CD4-positive, alpha-beta T cell (primary cell): ENCODE data around the gene FARP1. TPM values are rescaled to one million over a fixed set of nuclear protein-coding genes. Genes with fewer than 3 reads are reported as not detected.

Experiments used
- ATAC-seq: fragments of 200-7000 bp; cut with Tn5 transposase; one replicate; pipeline ENCODE4 v1.10.0; 2022; ENCODE audit warnings: mild to moderate bottlenecking; ENCODE audit not compliant: poor library complexity
- CTCF ChIA-PET: fragments of 350-600 bp; sonication (Branson Sonifier 250); formaldehyde crosslinking; loops from one replicate; lab custom pipeline; 2021; ENCODE audit warnings: antibody characterized with exemption, inconsistent platforms; lab: Charles Lee
- POLR2A ChIA-PET: fragments of 350-600 bp; sonication (Branson Sonifier 250); formaldehyde crosslinking; loops from one replicate; lab custom pipeline; 2021; ENCODE audit warnings: antibody characterized with exemption, inconsistent platforms; lab: Charles Lee
- DNase-seq, 14 experiments: peaks; one replicate each; pipeline ENCODE4 v3.0.0-alpha.2; 2013 to 2020; ENCODE audit warnings: mixed read lengths in 2 of 14
- H3K27ac ChIP-seq, 2 donors: one replicate each; pipeline versions ENCODE4 v1.5.1 to v1.7.0; 2013; ENCODE audit warnings: low read length in 2 of 2, low read depth in 1 of 2, mild to moderate bottlenecking in 1 of 2
- H3K27me3 ChIP-seq, 2 experiments: 1 replicate in 1 of 2; 2 replicates in 1 of 2; pipeline versions ENCODE4 v1.6.1 to v1.7.0; 2013; ENCODE audit warnings: low read length in 2 of 2, control low read depth in 1 of 2, mild to moderate bottlenecking in 1 of 2, moderate library complexity in 1 of 2; ENCODE audit not compliant: insufficient read depth in 2 of 2, control insufficient read depth in 1 of 2
- H3K36me3 ChIP-seq: one replicate; pipeline ENCODE4 v1.6.1; 2013; ENCODE audit warnings: low read length, control low read depth; ENCODE audit not compliant: insufficient read depth
- H3K4me1 ChIP-seq: one replicate; pipeline ENCODE4 v1.6.1; 2013; ENCODE audit warnings: low read length, control low read depth; ENCODE audit not compliant: insufficient read depth
- H3K4me3 ChIP-seq: one replicate; pipeline ENCODE4 v1.5.1; 2013; ENCODE audit warnings: mild to moderate bottlenecking, low read length, moderate library complexity
- H3K9me3 ChIP-seq, 2 experiments: 1 replicate in 1 of 2; 2 replicates in 1 of 2; pipeline versions ENCODE4 v1.6.1 to v1.7.0; 2013; ENCODE audit warnings: low read length in 2 of 2, mild to moderate bottlenecking in 2 of 2, control low read depth in 1 of 2, moderate library complexity in 1 of 2; ENCODE audit not compliant: control insufficient read depth in 1 of 2, insufficient read depth in 1 of 2
- H3K27ac Mint-ChIP-seq: one replicate; pipeline ENCODE4 v1.8.0; 2020; ENCODE audit warnings: mixed read lengths
- H3K27me3 Mint-ChIP-seq: one replicate; pipeline ENCODE4 v1.8.0; 2021; ENCODE audit warnings: mixed read lengths
- H3K36me3 Mint-ChIP-seq: one replicate; pipeline ENCODE4 v1.8.0; 2021; ENCODE audit warnings: low read depth, mixed read lengths
- H3K4me1 Mint-ChIP-seq: one replicate; pipeline ENCODE4 v1.8.0; 2021; ENCODE audit warnings: low read depth, mixed read lengths
- H3K4me3 Mint-ChIP-seq: one replicate; pipeline ENCODE4 v1.8.0; 2020; ENCODE audit warnings: mild to moderate bottlenecking, mixed read lengths
- H3K9me3 Mint-ChIP-seq: one replicate; pipeline ENCODE4 v1.8.0; 2020; ENCODE audit warnings: mixed read lengths
- CTCF ChIP-seq: fragments of 200-600 bp; IDR thresholded peaks from one replicate; pipeline ENCODE4 v1.8.0; 2022; ENCODE audit warnings: antibody characterized with exemption, mild to moderate bottlenecking
- intact Hi-C, 2 experiments: fragments of 100-400 bp; cut with DNase I in 1 of 2; cut with micrococcal nuclease in 1 of 2; formaldehyde crosslinking; loops; one replicate each; pipeline versions ENCODE4 v1.15.1 to v1.9.0; 2023 to 2025; cut with DNase I, micrococcal nuclease
- total RNA-seq, 174 experiments: library from RNA in 2 of 174; stranded (reverse) in 2 of 174; gene quantifications; one replicate each; pipeline ENCODE4 v1.2.3 and lab custom pipeline; 2021 to 2026

The FARP1 gene
- total RNA-seq, 2 experiments from 2014 or later = 0.30 TPM; not detected in 1

- Mint-ChIP-seq H3K4me3 (no peak overlapping the region), H3K4me1 (no peaks in the 10 kb centered on the region), H3K27ac (no peak overlapping the region), H3K9me3 (no peaks in the 10 kb centered on the region), H3K36me3 (no peaks in the 10 kb centered on the region), H3K27me3 (peaks cover 45% of the 10 kb centered on the region)
- no peak for ATAC-seq
- TF ChIP-seq CTCF = no peak
- peaks cover 3 to 4% of the 10 kb centered on the region in 2 experiments for H3K27me3 ChIP-seq
- DNase-seq = no peak
- ChIA-PET POLR2A (no interaction called here), CTCF (no interaction called here)
- no peaks in the 10 kb centered on the region for H3K4me1 ChIP-seq
- no peak overlapping the region for H3K4me3 ChIP-seq
- H3K9me3 ChIP-seq = no peaks in the 10 kb centered on the region
- no peaks in the 10 kb centered on the region for H3K36me3 ChIP-seq
- intact Hi-C loops = no loop called here
- no peak overlapping the region for H3K27ac ChIP-seq
Observed at GRCh38 chr13:98384739-98385138, 241.8 kb downstream of the FARP1 start.

- intact Hi-C loops = no loop called here
Observed at GRCh38 chr13:98385606-98386005, 242.7 kb downstream of the FARP1 start.

GRCh38 chr13:98386637-98387036, 243.7 kb downstream of the FARP1 start:
- Mint-ChIP-seq H3K36me3 (no peaks in the 10 kb centered on the region), H3K9me3 (no peaks in the 10 kb centered on the region), H3K4me1 (no peaks in the 10 kb centered on the region), H3K27ac (no peak overlapping the region), H3K4me3 (no peak overlapping the region), H3K27me3 (peaks cover 51% of the 10 kb centered on the region)
- Histone ChIP-seq H3K4me1 (no peaks in the 10 kb centered on the region), H3K36me3 (no peaks in the 10 kb centered on the region), H3K27me3 (peaks cover 3 to 4% of the 10 kb centered on the region in 2 experiments), H3K4me3 (no peak overlapping the region), H3K9me3 (no peaks in the 10 kb centered on the region), H3K27ac (no peak overlapping the region)
- intact Hi-C loops = no loop called here
- DNase-seq = no peak
- no peak for ATAC-seq
- POLR2A ChIA-PET = no interaction called here
- TF ChIP-seq CTCF = no peak
- CTCF ChIA-PET = interaction anchor here (0.5 kb wide), 1 partner anchor 30 kb away, joined by 4 read pairs; no protein-coding TSS in a partner anchor

More at GRCh38 chr13:98385606-98386005, 242.7 kb downstream of the FARP1 start:
- Histone ChIP-seq H3K36me3 (no peaks in the 10 kb centered on the region), H3K27ac (no peak overlapping the region), H3K27me3 (peaks cover 3 to 4% of the 10 kb centered on the region in 2 experiments), H3K9me3 (no peaks in the 10 kb centered on the region), H3K4me1 (no peaks in the 10 kb centered on the region), H3K4me3 (no peak overlapping the region)
- no peak for DNase-seq
- Mint-ChIP-seq H3K36me3 (no peaks in the 10 kb centered on the region), H3K4me3 (no peak overlapping the region), H3K27ac (no peak overlapping the region), H3K9me3 (no peaks in the 10 kb centered on the region), H3K27me3 (peaks cover 46% of the 10 kb centered on the region), H3K4me1 (no peaks in the 10 kb centered on the region)
- ATAC-seq = no peak
- TF ChIP-seq CTCF = no peak
- POLR2A ChIA-PET = no interaction called here
- CTCF ChIA-PET = no interaction called here
